ENCODE data around the gene TSHZ2.
"Not testable (repeated sequence)": the region's sequence is repeated elsewhere in the genome, so short reads cannot be mapped to it uniquely, and the experiment has no call there.

The TSHZ2 gene

DNA sequence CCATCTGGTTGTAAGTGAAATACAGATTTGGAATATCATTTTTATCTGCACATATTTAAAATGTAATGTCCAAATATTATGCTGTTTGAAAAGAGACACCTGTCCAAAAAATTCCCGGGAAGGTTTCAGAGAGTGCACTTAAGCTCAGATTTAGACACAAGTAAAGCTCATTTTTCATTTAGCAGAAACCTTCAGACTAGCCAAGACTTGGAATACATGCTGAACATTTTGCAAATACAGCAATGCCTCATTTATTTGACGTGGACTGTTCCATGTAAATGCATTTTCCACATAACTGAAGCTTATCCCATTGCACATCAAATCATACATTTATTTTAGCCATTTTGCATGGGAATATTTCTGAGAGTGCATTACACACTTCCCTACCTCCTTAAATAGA lies 340.8 kb downstream of the TSHZ2 start:
- DNase-seq (ENCODE audit: low read depth), result no peak

DNA sequence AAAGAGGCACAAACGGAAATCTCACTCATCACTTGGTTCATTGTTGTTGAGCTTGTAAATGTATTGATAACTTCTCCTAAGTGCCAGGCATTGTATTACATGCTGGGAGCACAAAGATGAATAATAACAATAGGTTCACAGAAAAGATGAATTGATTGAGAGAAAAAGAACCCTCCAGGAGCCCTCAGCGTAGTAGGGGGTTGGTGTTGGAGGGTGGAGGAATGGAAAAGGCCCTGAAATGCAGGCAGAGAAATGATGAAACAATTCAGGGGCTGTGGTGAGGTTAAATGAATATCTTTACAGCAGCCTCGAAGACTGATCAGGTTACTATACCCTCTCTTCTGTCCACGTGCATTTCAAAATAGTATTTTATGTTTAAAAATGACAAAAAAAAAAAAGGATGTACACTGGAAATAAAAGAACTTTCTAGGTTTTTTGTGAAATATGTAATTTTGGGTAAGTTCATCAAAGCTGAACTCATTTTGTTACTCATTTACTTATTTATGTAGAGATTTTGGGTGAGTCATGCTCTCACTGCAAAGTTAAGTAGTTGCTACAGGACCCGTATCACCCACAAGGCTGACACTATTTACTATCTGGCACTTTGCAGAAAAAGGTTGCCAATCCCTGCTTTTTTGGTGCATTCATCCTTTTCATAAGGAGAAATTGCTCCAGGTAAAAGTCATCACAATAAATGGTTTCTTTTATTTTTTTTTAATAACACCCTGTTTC lies 344.2 kb downstream of the TSHZ2 start:
- no peak for DNase-seq (ENCODE audit: low read depth)

- no peak for DNase-seq (ENCODE audit: low read depth)
Measured at GRCh38 chr20:53319200-53319599, 347.0 kb downstream of the TSHZ2 start.

- DNase-seq (ENCODE audit: low read depth), result no peak
Measured at GRCh38 chr20:53319716-53320115, 347.6 kb downstream of the TSHZ2 start.

GRCh38 chr20:53320701-53321100 lies 348.5 kb downstream of the TSHZ2 start:
- no peak for DNase-seq (ENCODE audit: low read depth)

GRCh38 chr20:53321596-53321995 lies 349.4 kb downstream of the TSHZ2 start:
- DNase-seq (ENCODE audit: low read depth), result no peak

DNA sequence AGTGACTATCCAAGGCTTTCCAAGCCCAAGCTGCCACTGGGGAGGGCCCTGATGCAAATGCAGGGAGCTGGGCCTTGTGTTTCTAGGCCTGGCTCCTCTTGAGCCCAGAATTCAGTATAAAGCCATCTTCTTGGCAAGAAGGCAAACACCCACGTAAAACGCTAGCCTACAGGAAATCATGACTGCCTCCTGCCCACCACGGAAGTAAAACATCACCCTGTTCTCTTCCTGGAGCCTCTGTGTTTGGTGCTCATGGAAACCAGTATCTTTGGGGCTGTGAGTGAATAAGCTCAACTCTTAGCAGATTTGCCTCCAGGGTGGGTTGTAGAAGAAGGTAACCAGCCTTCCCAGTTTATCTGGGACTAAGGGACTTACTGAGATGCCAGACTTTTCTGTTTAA lies 350.5 kb downstream of the TSHZ2 start:
- no peak for DNase-seq (ENCODE audit: low read depth)

GRCh38 chr20:53323460-53323859 lies 351.3 kb downstream of the TSHZ2 start:
- DNase-seq (ENCODE audit: low read depth), result not testable (repeated sequence)

DNA sequence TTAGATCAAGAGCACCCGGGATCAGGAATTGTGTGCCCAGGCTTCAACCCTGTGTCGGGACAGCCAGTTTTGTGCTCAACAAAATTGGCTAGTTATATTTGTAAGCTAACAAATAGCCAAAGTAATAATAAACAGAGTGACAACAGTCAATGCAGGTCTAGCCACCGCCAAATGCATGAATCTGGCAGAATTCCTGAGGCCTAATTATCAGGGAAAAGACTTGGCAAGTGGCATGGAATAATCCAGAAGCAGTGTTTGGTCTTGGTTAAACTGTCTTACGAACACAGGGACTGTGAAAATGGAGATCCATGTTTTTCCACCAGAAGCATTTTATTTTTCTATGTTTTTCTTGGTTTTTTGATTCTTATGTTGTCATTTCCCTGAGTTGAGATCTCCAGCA lies 352.7 kb downstream of the TSHZ2 start:
- DNase-seq (ENCODE audit: low read depth), result no peak

DNA sequence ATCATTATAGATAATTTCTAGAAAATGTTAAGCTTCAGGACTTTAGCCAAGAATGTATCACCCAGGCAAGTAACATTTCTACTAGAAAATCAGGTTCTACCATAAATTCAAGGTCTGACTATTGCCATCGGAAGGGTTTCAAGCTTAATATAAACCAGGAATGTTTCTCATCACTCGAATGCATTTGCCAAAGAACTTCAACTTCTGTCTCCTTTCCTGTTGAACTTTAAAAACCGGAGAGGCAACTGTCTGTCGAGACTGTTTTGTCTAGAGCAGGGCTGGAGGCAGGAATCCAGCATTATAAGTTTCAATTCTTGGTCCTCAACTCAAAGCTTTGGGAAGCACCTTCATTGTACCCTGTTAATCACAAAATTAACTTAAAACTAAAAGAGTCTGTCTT lies 356.8 kb downstream of the TSHZ2 start:
- no peak for DNase-seq (ENCODE audit: low read depth)

DNA sequence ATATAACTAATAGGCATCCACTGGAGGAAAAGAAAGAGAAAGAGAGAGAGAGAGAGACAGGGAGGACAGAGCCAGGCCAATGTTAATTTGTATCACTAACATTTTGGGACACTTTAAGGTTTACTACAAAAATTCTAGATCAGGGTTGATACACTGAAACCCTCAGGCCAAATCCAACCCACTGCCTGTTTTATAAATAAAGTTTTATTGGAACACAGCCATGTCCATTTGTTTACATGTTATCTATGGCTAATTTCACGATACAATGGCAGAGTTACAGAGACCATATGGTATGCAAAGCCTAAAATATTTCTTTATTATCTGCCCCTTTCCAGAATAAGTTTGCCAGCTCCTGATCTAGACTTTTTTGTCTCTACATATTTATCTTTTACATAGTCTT lies 357.6 kb downstream of the TSHZ2 start:
- DNase-seq (ENCODE audit: low read depth), result no peak

DNA sequence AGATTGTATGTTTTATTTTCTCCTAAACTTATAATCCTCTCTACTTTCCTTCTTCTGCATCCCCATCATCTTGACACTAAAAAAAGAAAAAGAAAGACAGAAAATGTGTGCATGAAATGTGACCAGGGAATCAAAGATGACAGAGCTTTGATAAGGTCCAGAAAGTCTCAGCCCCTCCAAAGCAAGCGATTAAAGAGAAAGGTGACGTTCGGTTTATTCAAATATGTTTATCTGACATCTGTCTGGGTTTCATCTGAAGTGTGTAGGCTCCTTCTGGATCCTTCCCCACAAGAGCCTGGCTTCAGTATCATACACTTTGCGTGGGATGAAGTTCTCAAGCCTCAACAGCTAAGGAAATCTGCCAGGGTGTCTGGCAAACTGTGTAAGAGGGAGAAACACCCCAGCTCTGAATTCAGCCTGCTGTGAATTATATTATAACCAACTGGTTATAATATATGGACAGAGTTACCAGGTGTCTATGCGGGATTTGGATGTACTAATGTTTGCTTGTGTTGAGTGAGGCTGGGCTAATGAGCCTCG lies 358.5 kb downstream of the TSHZ2 start:
- peak; percentile 6 for DNase-seq (ENCODE audit: low read depth)

- peak; percentile 26 for DNase-seq (ENCODE audit: low read depth)
Measured at GRCh38 chr20:53331151-53331973, 359.2 kb downstream of the TSHZ2 start.

DNA sequence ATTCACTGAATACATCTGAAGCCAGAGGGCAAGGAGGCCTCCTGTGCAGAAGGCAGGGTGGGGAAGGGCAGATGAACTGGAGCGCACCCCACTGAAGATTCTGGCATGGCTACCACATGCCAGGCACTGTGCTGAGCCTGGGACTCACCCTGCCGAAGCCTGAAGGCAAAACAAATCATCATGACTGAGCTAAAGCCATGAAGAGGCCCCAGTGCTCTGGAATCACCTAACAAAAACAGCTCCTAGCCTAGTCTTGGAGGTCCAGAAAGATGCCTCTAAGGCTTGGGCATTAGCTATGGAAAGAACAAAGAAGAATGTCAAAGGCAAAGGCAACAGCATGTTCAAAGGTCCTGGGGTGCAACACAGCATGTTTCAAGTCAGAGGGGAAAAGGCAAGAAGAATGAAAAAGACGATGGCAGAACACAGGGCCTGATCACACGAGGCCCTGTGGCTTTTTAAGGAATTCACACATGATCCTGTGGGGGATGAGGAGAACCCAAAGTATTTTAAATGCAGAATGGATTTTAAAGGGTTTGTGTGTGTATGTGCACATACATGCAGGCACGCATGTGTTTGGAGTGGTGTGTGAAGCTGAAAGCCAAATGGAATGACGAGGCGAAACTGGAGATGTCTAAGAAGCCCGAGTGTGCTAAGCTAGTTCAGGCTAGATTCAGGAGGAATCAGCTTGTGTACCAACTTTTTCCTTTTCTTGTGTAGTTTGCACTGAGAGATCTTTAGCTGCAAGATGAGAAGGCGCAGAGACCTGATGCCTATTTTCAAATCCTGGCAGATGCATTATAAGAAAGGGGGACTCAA lies 360.1 kb downstream of the TSHZ2 start:
- no peak for DNase-seq (ENCODE audit: low read depth)

- no peak for DNase-seq (ENCODE audit: low read depth)
Measured at GRCh38 chr20:53334861-53335260, 362.7 kb downstream of the TSHZ2 start.

- DNase-seq (ENCODE audit: low read depth), result no peak
Measured at GRCh38 chr20:53335555-53335954, 363.4 kb downstream of the TSHZ2 start.

- no peak for DNase-seq (ENCODE audit: low read depth)
Measured at GRCh38 chr20:53336892-53337291, 364.7 kb downstream of the TSHZ2 start.

DNA sequence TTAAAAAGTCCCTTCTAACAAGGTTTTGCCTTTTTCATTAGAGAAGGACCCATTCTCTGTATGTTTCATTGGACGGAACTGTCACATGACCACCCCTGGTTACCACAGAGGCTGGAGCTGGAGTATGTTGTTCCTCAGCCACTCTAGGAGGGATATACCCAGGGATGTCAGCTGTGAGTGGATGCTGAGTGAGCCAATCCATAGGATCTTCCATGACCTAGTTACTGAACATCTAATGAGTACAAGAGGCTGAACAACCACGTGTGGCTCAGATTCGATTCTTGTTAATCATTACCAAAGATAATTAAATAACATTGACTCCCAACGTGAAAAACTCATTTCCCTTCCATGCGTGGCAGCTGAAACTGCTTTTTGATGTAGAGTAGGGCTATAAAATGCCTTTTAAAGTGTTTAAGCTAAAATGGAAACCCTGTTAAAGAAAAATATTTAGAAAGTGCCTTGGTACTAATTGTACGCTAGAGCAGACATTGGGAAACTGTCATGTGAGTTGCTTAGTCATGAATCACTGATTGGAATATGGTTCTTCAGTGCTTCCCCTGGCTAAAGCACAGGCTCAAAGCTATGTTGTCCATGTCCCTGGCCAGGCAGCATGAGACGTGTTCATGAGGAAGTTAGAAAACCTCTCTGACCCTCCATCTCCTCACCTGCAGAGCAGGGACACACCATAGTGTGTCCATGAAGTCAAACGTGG lies 365.4 kb downstream of the TSHZ2 start:
- no peak for DNase-seq (ENCODE audit: low read depth)

GRCh38 chr20:53338716-53339115 lies 366.6 kb downstream of the TSHZ2 start:
- DNase-seq (ENCODE audit: low read depth), result no peak

DNA sequence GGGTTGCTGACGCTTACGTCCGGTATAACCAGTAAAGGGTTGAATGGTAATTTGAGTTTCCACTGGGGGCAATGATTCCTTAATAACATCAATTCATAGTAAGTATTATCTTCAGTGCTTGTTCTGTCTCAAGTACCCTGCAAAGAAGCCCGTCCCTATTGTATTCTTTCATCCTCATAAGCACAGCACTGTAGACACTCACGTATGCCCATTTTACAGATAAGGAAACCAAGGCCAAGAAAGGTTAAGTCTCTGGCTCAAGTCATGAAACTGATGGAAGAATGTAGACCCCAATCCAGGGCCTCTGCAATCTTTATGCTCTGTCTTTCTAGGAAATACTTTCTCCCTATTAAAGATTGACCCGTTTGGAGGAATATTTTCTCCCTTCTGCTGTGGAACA lies 370.3 kb downstream of the TSHZ2 start:
- DNase-seq (ENCODE audit: low read depth), result no peak

DNA sequence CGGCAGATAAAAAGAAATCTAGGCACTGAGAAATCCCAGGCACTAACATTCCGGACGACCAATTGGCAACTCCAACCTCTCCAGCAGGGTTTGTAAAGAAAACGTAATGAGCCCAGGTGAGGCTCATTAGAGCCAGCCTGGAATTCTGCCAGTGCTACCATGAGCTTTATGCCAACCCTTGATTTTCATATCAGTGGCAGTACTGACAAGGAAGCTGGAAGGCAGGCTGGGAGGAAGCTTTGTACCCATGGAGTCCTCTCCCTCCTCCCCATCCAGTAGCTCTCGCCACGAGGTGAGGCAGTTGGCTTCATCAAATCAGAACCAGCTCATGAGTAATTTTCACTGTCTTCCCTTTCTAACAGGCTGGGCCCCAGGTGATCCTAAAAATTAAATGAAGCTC lies 371.3 kb downstream of the TSHZ2 start:
- DNase-seq (ENCODE audit: low read depth), result no peak

GRCh38 chr20:53344891-53345290 lies 372.7 kb downstream of the TSHZ2 start:
- DNase-seq (ENCODE audit: low read depth), result no peak
